Pulmonary artery endothelial cell (primary cell): ENCODE results near the gene TMEM150C. TPM values are rescaled to one million over a fixed set of nuclear protein-coding genes. Genes with fewer than 3 reads are reported as not detected.

Source experiments
- total RNA-seq: library from RNA; depleted of rRNA; stranded (reverse); fragments of >200 nt; gene quantifications from 2 replicates; pipeline ENCODE4 v1.2.3, GENCODE V29; 2014

The TMEM150C gene
- total RNA-seq, 1 donor from 2014 or later = 4.4 TPM

Other genes with a start within 250 kb of the TMEM150C start
- 44.1 and 52.4 TPM in 2 replicates for gene HNRNPD, start 188.0 kb downstream of the TMEM150C start, total RNA-seq
- gene HNRNPDL, start 131.5 kb downstream of the TMEM150C start, total RNA-seq = 166 and 217 TPM in 2 replicates
- 47.8 and 69.3 TPM in 2 replicates for gene ENOPH1, start 131.4 kb downstream of the TMEM150C start, total RNA-seq
- gene SCD5, start 236.8 kb upstream of the TMEM150C start, total RNA-seq = 50.4 and 62.5 TPM in 2 replicates